Astrocyte of the cerebellum (primary cell): Measurements from ENCODE around the gene ANKRD33B.

Experiments
- DNase-seq: peaks from one replicate; pipeline ENCODE4 v3.0.0-alpha.2; 2011; ENCODE audit warnings: low read depth
- H3K4me3 ChIP-seq: 2 replicates; pipeline ENCODE4 v1.5.1; 2011; ENCODE audit warnings: mild to moderate bottlenecking, low read depth, low read length, moderate library complexity
- in situ Hi-C: cut with HindIII; loops from 2 replicates; pipeline ENCODE4 v1.10.0; 2017; ENCODE audit warnings: low sequenced_read_pairs
- TF ChIP-seq, protein P1 (sequence below): IDR thresholded peaks from 2 replicates; pipeline ENCODE4 v1.5.1; 2012; ENCODE audit warnings: low read length, low read depth, moderate library complexity, mild to moderate bottlenecking; ENCODE audit errors: missing control alignments

The ANKRD33B gene

DNA sequence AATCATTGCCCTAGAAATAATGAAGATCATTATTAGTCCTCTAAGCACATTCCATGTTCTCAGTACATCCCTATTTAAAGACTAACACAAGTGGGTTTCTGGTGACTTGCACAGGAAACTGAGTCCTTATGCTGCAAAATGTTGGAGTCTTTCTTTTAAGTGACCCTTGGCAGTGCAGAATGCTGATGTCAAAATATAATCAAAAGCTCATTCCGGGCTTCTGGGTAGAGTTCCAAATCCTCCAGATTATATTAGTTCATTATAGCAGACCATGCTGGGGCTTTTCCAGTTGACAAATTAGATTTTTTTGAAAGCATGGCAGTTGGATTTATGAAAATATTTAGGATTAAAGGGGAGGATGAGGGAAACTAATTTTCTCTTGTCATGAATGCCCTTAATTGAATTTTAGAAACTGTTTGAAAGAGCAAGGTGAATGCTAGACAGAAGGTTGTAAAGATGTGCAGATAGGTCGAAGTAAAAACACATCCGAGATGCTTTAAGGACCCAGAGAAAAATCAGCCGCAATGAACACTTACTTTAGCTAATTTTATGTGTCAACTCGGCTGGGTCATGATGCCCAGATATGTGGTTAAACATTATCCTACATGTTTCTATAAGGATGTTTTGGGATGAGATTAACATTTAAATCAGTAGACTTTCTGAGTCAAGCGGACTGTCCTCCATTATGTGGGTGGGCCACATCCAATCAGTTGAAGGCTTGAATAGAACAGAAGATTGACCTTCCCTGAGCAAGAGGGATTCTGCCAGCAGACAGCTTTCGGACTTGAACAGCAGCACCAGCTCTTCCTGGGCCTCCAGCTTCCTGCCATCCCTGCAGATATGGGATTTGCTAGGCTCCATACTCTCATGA lies 108.5 kb downstream of the ANKRD33B start:
- TF ChIP-seq, protein P1, sequence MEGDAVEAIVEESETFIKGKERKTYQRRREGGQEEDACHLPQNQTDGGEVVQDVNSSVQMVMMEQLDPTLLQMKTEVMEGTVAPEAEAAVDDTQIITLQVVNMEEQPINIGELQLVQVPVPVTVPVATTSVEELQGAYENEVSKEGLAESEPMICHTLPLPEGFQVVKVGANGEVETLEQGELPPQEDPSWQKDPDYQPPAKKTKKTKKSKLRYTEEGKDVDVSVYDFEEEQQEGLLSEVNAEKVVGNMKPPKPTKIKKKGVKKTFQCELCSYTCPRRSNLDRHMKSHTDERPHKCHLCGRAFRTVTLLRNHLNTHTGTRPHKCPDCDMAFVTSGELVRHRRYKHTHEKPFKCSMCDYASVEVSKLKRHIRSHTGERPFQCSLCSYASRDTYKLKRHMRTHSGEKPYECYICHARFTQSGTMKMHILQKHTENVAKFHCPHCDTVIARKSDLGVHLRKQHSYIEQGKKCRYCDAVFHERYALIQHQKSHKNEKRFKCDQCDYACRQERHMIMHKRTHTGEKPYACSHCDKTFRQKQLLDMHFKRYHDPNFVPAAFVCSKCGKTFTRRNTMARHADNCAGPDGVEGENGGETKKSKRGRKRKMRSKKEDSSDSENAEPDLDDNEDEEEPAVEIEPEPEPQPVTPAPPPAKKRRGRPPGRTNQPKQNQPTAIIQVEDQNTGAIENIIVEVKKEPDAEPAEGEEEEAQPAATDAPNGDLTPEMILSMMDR = no peak
- H3K4me3 ChIP-seq = no peak overlapping the region
- no peak for DNase-seq
- in situ Hi-C loops = no loop called here

DNA sequence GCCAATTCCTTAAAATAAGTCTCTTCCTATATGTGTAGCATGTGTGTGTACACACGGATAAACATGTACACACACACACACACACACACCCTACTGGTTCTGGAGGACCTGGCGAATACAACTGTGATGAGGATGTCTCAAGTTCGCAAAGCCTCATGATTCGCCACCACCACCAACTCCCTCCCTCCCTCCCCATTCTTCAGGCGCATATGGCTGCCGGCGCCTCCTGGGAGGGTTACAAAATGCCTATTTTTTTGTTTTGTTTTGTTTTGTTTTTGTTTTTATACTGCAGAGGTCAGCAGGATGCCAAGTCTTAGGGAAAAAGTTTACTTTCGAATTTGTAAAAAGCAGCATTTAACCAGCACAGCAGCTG lies 109.1 kb downstream of the ANKRD33B start:
- H3K4me3 ChIP-seq = no peak overlapping the region
- no peak for DNase-seq
- in situ Hi-C loops = no loop called here
- TF ChIP-seq, protein P1 = no peak

DNA sequence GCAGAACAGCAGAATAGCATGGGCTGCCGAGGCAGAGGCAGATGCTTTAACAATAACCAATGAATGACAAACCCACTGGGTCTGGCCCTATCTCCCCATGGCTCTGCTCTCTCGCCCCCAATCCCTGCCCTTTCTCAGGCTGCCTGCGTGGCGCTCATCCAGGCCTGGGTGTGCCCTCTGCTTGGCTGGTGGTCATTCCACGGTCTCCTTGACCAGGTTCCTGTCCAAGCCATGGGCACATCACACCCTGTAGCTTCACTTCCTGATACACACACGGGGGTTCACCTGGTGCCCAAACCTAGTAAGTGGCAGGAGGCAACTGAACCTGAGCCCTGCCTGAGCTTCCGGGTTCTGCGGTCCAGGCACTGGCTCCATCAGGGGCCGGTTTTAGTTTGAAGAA lies 109.5 kb downstream of the ANKRD33B start:
- in situ Hi-C loops = no loop called here
- TF ChIP-seq, protein P1 = no peak

DNA sequence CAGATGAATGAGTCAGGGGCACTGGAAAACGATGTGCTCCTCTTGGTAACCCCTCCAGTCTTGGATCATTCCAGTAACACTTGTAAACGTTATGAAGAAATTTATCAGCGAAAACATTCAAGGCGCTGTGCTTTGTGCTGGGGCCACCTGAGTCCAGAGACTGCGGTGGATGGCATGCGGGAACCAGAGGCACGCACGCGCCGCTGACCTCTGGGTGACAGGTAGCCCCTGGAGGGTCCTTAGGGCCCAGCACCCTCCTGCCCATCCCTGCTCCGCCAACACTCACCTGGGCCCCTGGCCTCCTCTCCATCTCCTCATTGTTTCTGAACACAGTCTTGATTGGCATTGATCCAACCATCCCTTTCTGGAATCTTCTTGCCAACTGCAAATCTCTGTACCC lies 110.2 kb downstream of the ANKRD33B start:
- TF ChIP-seq, protein P1 = no peak
- H3K4me3 ChIP-seq = no peak overlapping the region
- DNase-seq = no peak
- in situ Hi-C loops = no loop called here

More for the DNA sequence above, 109.5 kb downstream of the ANKRD33B start:
- no peak overlapping the region for H3K4me3 ChIP-seq
- DNase-seq = no peak

DNA sequence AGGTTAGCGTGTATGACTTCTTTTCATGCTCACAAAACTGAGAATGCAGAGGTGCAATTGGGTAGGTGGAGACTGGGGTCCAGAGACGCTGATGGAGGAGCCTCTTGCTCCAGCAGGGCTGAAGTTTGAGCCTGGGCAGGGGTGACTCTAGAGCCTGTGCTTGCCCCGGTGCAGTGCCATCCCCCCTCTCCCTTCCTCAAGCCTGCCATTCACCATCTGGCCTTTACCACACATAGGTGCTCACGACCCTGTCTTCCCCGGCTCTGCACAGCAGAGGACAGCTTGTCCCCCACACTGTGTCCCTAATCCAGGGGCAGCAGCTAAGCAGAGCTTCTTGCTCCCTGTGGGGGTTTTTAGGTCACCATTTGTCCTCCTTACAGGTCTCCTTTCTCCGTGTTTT lies 110.7 kb downstream of the ANKRD33B start:
- no peak overlapping the region for H3K4me3 ChIP-seq
- in situ Hi-C loops = no loop called here
- TF ChIP-seq, protein P1 = no peak
- DNase-seq = no peak

DNA sequence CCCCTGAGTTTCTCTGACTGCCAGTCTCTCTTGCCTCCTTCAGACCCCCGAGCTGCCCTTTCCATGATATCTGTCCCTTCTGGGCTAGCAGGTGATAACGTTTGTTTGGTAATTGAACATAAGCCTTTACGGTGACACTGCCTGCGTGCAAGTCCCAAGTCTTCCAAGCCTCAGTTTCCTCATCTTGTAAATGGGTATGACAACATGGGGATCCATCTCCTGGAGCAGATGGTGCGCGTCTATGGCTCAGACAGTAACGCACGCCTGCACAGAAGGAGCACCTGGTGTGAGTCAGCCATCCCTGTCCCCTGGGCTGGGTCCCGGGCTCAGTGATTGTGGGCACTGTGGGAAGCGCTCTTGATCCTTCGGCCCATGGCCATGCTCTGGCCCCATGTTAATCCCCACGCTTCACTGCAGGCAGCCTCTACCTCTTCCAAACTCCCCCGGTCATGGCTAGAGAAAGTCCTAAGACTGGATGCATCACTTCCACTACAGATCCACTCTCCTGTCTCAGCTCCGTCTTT lies 111.4 kb downstream of the ANKRD33B start:
- DNase-seq = no peak
- no peak overlapping the region for H3K4me3 ChIP-seq
- TF ChIP-seq, protein P1 = no peak
- in situ Hi-C loops = no loop called here
